ENCODE measurements around the gene IGSF23. TPM values are rescaled to one million over a fixed set of nuclear protein-coding genes. Genes with fewer than 3 reads are reported as not detected.

IGSF23 gene
- polyA plus RNA-seq, 12 donors: not detected

Other genes with a start within 250 kb of the IGSF23 start
- 1 to 10 TPM in 11 of 12 donors, not detected in 1; 3.6 to 9.8 (median 7.1) TPM for gene ZNF285, start 212.0 kb upstream of the IGSF23 start, polyA plus RNA-seq (ENCODE audit: insufficient read length in 12 of 12)
- gene ZNF229, start 165.1 kb upstream of the IGSF23 start, polyA plus RNA-seq (ENCODE audit: insufficient read length in 12 of 12): 1 to 10 TPM in 11 of 12 donors, not detected in 1; 5.5 to 8.6 (median 6.3) TPM
- gene ZNF180, start 113.0 kb upstream of the IGSF23 start, polyA plus RNA-seq (ENCODE audit: insufficient read length in 12 of 12): 10 to 100 TPM in 1 of 12 donors, 1 to 10 TPM in 9, not detected in 2; 6.6 to 10.1 (median 7.7) TPM
- gene CEACAM20, start 83.9 kb upstream of the IGSF23 start, polyA plus RNA-seq (ENCODE audit: insufficient read length in 12 of 12): not detected
- 10 to 100 TPM in 11 of 12 donors, not detected in 1; 19.4 to 28.7 (median 21.1) TPM for gene PVR, start 30.3 kb downstream of the IGSF23 start, polyA plus RNA-seq (ENCODE audit: insufficient read length in 12 of 12)
- gene CEACAM19, start 57.9 kb downstream of the IGSF23 start, polyA plus RNA-seq (ENCODE audit: insufficient read length in 12 of 12): 10 to 100 TPM in 3 of 12 donors, 1 to 10 TPM in 8, not detected in 1; 4.4 to 13.3 (median 8.3) TPM
- under 1 TPM in 9 of 12 donors, not detected in 3; 0.26 to 0.89 (median 0.53) TPM for gene CEACAM16, start 85.6 kb downstream of the IGSF23 start, polyA plus RNA-seq (ENCODE audit: insufficient read length in 12 of 12)
- 10 to 100 TPM in 5 of 12 donors, 1 to 10 TPM in 6, not detected in 1; 8.4 to 25.4 (median 9.6) TPM for gene BCL3, start 135.1 kb downstream of the IGSF23 start, polyA plus RNA-seq (ENCODE audit: insufficient read length in 12 of 12)
- 1 to 10 TPM in 3 of 12 donors, under 1 TPM in 4, not detected in 5; 0.11 to 9.9 (median 0.18) TPM for gene CBLC, start 164.3 kb downstream of the IGSF23 start, polyA plus RNA-seq (ENCODE audit: insufficient read length in 12 of 12)
- 100 to 1,000 TPM in 11 of 12 donors, not detected in 1; 113 to 274 (median 169) TPM for gene BCAM, start 195.5 kb downstream of the IGSF23 start, polyA plus RNA-seq (ENCODE audit: insufficient read length in 12 of 12)
- gene NECTIN2, start 232.7 kb downstream of the IGSF23 start, polyA plus RNA-seq (ENCODE audit: insufficient read length in 12 of 12): 10 to 100 TPM in 11 of 12 donors, not detected in 1; 32.7 to 96.2 (median 44.5) TPM